ENCODE results near the gene C1QA.

DNA sequence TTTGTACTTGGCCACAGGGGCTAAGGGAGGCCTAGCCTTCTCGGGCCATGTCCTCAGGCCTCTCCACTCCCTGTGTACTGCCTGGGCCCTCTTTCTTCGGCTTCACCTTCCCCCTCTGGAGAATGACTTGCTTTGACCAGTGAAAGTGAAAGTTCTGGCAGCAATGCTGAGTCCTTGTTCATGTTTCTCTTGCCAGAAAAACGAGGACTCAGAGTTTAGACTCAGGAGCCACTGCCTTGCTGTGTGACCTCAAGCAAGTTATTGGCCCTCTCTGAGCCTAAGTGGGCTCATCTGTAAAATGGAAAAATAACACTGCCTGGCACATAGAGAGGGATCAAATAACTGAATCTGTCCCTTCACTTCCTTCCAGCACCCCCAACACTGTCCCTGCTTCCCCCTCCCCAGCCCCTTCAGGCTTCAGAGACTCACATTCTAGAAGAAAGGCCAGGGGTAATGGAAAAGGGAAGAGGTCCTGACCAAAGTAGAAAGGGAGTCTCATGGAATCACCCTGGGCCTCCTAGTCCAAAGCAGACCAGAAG, 1.5 kb downstream of the C1QA start:
- TF ChIP-seq POLR2AphosphoS5 (IDR thresholded peaks at IDR 0.05; ENCODE audit: low read depth, low read length) (no peak), TAF1 (IDR thresholded peaks at IDR 0.05; ENCODE audit: low read depth, low read length) (no peak), POLR2A (IDR thresholded peaks at IDR 0.05; ENCODE audit: low read depth, low read length) (no peak), PAX5 (IDR thresholded peaks at IDR 0.05; ENCODE audit: insufficient read depth, low read length, severe bottlenecking) (no peak)

Measured in GM12891 (cell line).